Measurements from ENCODE around the gene UIMC1. TPM values are rescaled to one million over a fixed set of nuclear protein-coding genes. Genes with fewer than 3 reads are reported as not detected.

UIMC1 gene
- total RNA-seq, 1 experiment from 2014 or later, result 38.4 TPM

- Histone ChIP-seq H3K27me3 (ENCODE audit: insufficient read depth, low read length) (no peaks in the 10 kb centered on the region), H3K9ac (ENCODE audit: low read length) (no peak overlapping the region), H3K36me3 (ENCODE audit: control insufficient read depth in 1 of 2, insufficient read depth in 2 of 2, low read length in 2 of 2) (no peaks in the 10 kb centered on the region), H3K4me3 (replicated peaks in 1 of 2; ENCODE audit: low read depth in 1 of 2, low read length in 2 of 2) (no peak overlapping the region), H3K79me2 (ENCODE audit: insufficient read depth, low read length) (no peaks in the 10 kb centered on the region), H3K9me3 (ENCODE audit: control insufficient read depth in 1 of 2, insufficient read depth in 1 of 2, low read depth in 1 of 2, low read length in 2 of 2) (no peaks in the 10 kb centered on the region), H3K27ac (ENCODE audit: low read depth, low read length) (no peak overlapping the region), H3K9me2 (ENCODE audit: insufficient read depth) (no peaks in the 10 kb centered on the region), H4K20me1 (ENCODE audit: insufficient read depth) (no peaks in the 10 kb centered on the region), H3K4me1 (ENCODE audit: control insufficient read depth in 1 of 2, insufficient read depth in 2 of 2, low read length in 2 of 2) (no peaks in the 10 kb centered on the region), H2AFZ (ENCODE audit: low read depth, low read length, poor library complexity, severe bottlenecking) (no peak overlapping the region), H3K4me2 (ENCODE audit: low read length) (no peak overlapping the region)
- ChIA-PET RAD21 (ENCODE audit: low non-redundant PET in 1 of 2, low total read pairs in 2 of 2, uncharacterized antibody in 2 of 2, unreplicated experiment in 2 of 2) (no interaction called here), CTCF (interaction anchor here (1.2 kb wide), 1 partner anchor 10 kb away, joined by 3 read pairs; no protein-coding TSS in a partner anchor), POLR2A (no interaction called here)
- DNase-seq (ENCODE audit: low read depth, low spot score), result no peak
- TF ChIP-seq ELF1 (IDR thresholded peaks at IDR 0.05; ENCODE audit: borderline replicate concordance, low read depth) (no peak), ATF3 (IDR thresholded peaks at IDR 0.05) (no peak), SP1 (IDR thresholded peaks at IDR 0.05; ENCODE audit: low read depth) (no peak), YY1 (IDR thresholded peaks at IDR 0.05; ENCODE audit: extremely low read depth, insufficient replicate concordance, low read depth, low read length) (no peak), JUND (IDR thresholded peaks at IDR 0.05) (no peak), EZH2phosphoT487 (IDR thresholded peaks at IDR 0.05; ENCODE audit: borderline replicate concordance) (no peak), RAD21 (IDR thresholded peaks at IDR 0.05; ENCODE audit: low read depth) (no peak), EZH2 (IDR thresholded peaks at IDR 0.05) (no peak), POLR2A (IDR thresholded peaks at IDR 0.05; ENCODE audit: borderline replicate concordance, extremely low read depth, insufficient read depth, insufficient read length) (no peak), FOSL1 (IDR thresholded peaks at IDR 0.05; ENCODE audit: low read depth) (no peak), CTCF (IDR thresholded peaks at IDR 0.05 in 2 of 3, conservative IDR thresholded peaks at IDR 0.05 in 1 of 3; ENCODE audit: borderline replicate concordance in 1 of 3, insufficient read depth in 1 of 3, low read depth in 2 of 3, low read length in 2 of 3) (no peak), SRF (IDR thresholded peaks at IDR 0.05; ENCODE audit: low read depth) (no peak), CBX3 (IDR thresholded peaks at IDR 0.05; ENCODE audit: low read depth) (no peak), TCF7L2 (IDR thresholded peaks at IDR 0.05; ENCODE audit: borderline replicate concordance, extremely low read depth, insufficient read depth, insufficient read length) (no peak), ZFX (IDR thresholded peaks at IDR 0.05) (no peak)
- TF ChIP-seq, protein P1, sequence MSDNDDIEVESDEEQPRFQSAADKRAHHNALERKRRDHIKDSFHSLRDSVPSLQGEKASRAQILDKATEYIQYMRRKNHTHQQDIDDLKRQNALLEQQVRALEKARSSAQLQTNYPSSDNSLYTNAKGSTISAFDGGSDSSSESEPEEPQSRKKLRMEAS (IDR thresholded peaks at IDR 0.05), result no peak
- TF ChIP-seq, protein P2, sequence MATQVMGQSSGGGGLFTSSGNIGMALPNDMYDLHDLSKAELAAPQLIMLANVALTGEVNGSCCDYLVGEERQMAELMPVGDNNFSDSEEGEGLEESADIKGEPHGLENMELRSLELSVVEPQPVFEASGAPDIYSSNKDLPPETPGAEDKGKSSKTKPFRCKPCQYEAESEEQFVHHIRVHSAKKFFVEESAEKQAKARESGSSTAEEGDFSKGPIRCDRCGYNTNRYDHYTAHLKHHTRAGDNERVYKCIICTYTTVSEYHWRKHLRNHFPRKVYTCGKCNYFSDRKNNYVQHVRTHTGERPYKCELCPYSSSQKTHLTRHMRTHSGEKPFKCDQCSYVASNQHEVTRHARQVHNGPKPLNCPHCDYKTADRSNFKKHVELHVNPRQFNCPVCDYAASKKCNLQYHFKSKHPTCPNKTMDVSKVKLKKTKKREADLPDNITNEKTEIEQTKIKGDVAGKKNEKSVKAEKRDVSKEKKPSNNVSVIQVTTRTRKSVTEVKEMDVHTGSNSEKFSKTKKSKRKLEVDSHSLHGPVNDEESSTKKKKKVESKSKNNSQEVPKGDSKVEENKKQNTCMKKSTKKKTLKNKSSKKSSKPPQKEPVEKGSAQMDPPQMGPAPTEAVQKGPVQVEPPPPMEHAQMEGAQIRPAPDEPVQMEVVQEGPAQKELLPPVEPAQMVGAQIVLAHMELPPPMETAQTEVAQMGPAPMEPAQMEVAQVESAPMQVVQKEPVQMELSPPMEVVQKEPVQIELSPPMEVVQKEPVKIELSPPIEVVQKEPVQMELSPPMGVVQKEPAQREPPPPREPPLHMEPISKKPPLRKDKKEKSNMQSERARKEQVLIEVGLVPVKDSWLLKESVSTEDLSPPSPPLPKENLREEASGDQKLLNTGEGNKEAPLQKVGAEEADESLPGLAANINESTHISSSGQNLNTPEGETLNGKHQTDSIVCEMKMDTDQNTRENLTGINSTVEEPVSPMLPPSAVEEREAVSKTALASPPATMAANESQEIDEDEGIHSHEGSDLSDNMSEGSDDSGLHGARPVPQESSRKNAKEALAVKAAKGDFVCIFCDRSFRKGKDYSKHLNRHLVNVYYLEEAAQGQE (IDR thresholded peaks at IDR 0.05; ENCODE audit: low read depth), result no peak
- TF ChIP-seq, protein P3, sequence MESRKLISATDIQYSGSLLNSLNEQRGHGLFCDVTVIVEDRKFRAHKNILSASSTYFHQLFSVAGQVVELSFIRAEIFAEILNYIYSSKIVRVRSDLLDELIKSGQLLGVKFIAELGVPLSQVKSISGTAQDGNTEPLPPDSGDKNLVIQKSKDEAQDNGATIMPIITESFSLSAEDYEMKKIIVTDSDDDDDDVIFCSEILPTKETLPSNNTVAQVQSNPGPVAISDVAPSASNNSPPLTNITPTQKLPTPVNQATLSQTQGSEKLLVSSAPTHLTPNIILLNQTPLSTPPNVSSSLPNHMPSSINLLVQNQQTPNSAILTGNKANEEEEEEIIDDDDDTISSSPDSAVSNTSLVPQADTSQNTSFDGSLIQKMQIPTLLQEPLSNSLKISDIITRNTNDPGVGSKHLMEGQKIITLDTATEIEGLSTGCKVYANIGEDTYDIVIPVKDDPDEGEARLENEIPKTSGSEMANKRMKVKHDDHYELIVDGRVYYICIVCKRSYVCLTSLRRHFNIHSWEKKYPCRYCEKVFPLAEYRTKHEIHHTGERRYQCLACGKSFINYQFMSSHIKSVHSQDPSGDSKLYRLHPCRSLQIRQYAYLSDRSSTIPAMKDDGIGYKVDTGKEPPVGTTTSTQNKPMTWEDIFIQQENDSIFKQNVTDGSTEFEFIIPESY (IDR thresholded peaks at IDR 0.05; ENCODE audit: extremely low read depth, insufficient replicate concordance, low read length), result no peak
- no TSS peak for BruUV-seq (replicated peaks)
- intact Hi-C loops (cut with micrococcal nuclease), result no loop called here
- no peak for ATAC-seq
Observed at GRCh38 chr5:176859916-176860315, 146.7 kb downstream of the UIMC1 start.

Data from HCT116 (cell line).